CD4-positive, alpha-beta T cell treated with Interleukin-4 for 1 hour (primary cell): Measurements from ENCODE around the gene CUBN.
A peak's percentile ranks its signal among the peaks of the same experiment; 100 is the strongest.

Source experiments
- DNase-seq, 2 donors: peaks; one replicate each; pipeline ENCODE4 v3.0.0-alpha.2; 2020 to 2022

Gene CUBN

DNA sequence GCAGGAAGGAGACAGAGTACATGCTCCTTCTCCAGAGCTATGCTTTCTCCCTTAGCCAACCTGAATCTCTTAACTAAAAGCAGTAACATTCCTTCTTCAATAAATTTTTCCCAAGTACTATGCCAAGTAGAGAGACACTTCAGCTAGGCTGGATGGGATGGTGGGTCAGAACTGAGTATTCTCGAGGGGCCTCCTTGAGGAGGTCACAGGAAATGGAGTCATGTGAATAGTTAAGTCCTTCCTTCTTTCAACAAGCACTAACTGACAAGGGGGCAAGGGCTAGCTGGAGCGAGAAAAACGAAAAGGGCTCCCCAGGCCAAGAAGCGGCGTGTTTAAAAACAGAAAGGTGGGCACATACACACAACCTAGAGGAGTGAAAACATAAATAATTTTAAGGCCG lies 317.8 kb downstream of the CUBN start:
- no peak for DNase-seq

- DNase-seq: no peak
These were observed 318.3 kb downstream of the CUBN start for GRCh38 chr10:16811292-16811691.

GRCh38 chr10:16809074-16809718 lies 320.4 kb downstream of the CUBN start:
- peak; percentile 46 to 60 for DNase-seq

DNA sequence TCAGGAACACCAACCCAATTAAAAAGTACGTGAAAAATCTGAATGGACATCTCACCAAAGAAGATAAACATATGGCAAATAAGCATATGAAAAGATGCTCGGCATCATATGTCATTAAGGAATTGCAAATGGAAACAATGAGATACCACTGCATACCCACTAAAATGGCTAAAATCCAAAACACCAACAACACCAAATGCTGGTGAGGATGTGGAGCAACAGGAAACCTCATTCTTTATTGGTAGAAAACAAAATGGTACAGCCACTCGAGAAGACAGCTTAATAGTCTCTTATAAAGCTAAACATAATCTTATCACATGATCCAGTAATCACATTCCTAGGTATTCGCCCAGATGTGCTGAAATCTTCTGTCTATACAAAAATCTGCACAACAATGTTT lies 325.5 kb downstream of the CUBN start:
- no peak for DNase-seq

DNA sequence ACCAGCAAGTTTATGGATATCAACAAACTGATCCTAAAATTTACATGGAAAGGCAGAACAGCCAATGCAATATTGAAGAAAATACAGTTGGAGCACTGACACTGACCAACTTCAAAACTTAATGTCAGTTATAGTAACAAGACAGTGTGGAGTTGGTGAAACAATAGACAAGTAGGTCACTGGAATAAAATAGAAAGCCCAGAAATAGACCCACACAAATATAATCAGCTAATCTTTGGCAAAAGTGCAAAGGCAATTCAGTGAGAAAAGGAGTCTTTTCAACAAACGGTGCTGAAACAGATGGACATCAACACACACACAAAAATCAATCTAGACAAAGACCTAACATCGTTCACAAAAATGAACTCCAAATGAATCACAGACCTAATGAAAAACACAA lies 326.1 kb downstream of the CUBN start:
- no peak for DNase-seq

DNA sequence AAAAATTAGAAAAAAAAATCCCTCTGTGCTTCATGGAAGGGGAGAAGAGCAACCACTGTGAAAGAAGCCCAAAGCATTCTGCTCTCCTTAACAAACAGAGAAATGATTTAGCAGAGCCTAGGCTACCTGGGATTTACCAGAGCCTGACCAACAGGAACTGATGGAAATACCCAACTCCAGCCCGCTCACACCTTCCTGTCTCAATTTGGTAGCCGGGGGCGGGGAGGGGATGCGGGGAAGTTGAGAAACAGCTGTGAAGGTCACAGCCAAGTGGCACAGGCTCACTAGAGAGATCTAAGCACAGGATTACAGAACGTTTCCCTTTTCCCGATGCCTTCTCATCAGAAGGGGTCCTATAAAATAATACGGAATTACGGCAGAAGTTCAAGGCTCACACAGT lies 330.0 kb downstream of the CUBN start:
- no peak for DNase-seq

DNA sequence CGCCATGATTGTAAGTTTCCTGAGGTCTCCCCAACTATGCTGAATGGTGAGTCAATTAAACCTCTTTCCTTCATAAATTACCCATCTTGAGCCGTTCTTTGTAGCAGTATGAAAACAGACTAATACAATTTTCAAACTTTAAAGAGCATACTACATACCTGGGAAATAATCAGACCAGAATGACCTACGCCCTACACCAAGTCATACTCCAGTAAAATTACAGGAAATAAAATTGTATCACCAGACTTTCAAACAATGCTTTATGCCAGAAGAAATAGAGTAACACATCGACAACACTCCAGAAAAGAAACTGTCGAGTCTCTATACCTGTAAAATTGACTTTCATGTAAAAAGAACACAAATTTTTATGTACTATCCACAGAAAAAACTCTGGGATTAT lies 331.0 kb downstream of the CUBN start:
- DNase-seq: no peak

GRCh38 chr10:16795410-16796073 lies 334.1 kb downstream of the CUBN start:
- DNase-seq: no peak

- no peak for DNase-seq
These were observed 335.6 kb downstream of the CUBN start for GRCh38 chr10:16794005-16794404.

- no peak for DNase-seq
These were observed 336.9 kb downstream of the CUBN start for GRCh38 chr10:16792675-16793074.

DNA sequence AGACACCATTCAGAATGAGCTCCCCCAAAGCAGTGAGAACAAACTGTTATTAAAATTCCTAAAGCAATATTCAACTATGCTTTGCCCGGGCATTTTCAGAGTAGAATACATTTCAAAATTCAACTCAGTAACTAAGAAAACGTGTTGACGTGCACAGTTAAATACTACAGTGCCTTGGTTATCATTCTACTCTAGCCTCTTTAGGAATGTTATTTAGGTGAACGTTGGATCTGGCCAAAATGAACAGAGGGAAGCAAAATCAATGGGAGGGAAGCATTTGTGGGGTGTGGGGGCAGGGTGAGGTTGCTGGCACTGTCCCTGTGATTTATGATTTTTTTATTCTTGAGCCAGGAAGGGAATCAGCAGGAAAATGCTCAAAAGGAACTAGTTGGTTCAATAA lies 339.8 kb downstream of the CUBN start:
- DNase-seq: no peak

DNA sequence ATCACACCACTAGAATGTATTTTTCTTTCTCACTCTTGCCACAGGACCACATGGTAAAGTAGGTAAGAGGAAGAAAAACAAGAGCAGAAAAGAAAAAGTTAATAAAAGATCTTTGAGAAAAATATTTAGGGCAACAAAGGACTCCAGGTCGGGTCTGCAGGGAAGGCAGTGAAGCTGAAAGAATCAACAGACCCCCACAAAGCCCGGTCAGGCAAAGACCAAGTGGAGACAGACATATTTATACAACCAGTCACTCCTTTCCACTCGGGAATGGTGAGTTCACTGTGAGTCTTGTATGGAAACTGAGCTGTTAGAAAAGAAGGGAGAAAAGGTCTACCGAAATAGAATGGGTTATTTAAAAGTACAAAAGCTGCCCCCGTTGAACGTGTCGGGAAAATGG lies 340.4 kb downstream of the CUBN start:
- no peak for DNase-seq

- DNase-seq: peak in 1 of 2 donors; percentile 17
These were observed 340.8 kb downstream of the CUBN start for GRCh38 chr10:16788778-16789177.

DNA sequence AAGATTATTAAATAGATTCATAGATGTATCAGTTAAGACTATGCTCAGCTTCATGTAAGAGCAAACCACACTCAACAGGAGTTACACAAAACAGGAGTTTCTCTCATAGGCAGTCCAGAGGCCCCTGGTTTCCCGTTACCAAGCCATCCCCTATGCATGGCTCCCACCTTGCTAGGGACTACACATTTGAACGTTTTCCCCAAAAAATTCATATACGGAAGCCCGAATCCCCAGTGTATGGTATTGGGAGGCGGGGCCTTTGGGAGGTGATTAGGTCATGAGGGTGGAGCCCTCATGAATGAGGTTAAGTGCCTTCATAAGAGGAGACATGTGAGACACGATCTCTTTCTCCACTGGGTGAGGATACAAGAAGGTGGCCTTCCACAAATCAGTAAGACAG lies 341.5 kb downstream of the CUBN start:
- peak; percentile 21 to 61 for DNase-seq

DNA sequence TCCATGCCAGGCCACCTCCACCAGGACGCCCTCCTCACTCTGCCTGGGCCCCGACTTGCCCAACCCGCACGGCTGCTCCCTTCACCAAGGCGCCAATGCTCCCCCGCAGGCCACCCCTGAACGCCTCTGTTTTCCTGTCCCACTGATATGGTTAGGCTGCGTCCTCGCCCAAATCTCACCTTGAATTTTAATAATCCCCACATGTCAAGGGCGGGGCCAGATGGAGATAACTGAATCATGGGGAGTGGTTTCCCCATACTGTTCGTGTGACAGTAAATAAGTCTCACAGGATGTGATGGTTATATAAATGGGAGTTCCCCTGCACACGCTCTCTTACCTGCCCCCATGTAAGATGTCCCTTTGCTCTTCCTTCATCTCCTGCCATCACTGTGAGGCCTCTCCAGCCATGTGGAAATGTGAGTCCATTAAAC lies 342.2 kb downstream of the CUBN start:
- DNase-seq: peak; percentile 76 to 89

DNA sequence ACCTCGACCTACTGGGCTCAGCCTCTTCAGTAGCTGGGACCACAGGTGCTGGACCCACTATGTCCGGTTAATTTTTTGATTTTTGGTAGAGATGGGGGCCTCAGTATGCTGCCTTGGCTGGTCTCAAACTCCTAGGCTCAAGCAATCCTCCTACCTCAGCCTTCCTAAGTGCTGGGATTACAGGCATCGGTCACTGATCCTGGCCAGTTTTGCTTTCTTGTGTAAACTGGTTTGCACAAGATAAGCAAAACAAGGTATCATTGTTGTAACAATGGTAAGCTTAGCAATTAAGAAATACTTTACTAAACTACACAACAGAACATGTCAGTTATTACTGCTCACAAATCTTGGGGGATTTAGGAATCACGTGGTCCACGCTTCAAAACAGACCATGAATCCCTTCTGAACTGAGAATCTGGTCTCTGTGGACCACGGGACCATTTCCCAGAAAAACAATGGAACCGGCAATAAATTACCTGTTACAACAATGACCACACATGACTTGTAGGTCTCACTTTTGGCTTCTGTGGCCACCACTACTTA lies 349.2 kb downstream of the CUBN start:
- DNase-seq: no peak

DNA sequence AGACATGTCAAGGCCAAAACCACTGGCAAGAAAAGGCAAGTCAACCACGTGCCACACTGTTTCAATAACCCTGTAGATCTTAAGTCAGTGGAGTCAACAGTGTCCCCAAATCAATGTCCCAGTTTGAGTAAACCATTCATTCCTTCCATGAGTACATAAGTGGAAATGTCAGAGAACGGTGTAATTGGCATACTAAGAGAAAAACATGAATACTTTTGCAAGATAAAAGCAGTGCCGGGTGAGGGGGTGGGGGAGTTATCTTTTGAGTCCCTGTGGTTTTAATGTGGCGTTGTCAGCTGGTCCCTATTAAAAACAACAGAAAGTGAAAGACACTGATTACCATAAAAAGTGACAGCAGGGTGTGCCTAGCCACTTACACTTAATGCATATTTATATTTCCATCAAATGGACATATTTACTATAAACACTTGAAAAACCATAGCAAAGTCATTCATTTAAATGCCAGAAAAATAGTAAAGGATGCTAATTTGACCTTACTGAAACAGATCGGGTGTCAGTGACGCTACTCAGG lies 350.2 kb downstream of the CUBN start:
- peak; percentile 20 to 60 for DNase-seq

DNA sequence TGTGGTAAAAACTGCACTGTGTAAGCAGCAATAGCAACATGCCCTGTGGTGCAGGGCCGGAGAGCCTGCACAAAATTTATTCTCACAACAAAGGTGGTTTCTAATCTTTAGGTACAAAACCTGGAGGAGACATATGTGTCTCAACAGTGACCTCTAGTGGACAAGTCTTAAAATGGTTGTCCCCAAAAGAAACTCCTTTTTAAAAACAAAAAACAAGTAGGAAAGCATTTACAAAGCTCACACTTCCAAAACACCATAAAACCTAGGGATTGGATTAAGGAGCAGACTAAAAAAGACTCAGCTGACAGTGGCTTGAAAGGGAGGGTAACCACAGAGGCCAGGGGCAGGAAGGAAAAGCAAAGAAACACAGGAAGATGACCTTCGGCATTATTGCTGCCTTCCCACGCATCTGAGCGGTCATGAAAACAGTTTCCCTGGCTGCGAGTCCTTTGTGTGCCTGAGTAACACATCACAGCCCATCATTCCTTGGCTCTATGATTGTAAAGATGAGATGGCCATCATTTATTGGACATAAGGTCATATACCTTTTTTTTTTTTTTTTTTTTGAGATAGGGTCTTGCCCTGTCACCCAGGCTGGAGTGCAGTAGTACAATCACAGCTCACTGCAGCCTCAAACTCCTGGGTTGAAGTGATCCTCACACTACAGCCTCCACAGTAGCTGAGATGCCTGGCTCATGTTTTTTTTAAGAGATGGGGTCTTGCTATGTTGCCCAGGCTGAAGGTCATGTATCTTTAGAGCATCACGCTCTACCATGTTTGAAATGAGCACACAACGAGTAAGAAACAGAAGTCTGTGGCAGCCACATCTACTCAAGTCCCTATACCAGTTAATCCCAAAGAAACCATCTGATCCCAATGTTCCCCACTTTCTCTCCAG lies 351.9 kb downstream of the CUBN start:
- peak in 1 of 2 donors; percentile 70 for DNase-seq

DNA sequence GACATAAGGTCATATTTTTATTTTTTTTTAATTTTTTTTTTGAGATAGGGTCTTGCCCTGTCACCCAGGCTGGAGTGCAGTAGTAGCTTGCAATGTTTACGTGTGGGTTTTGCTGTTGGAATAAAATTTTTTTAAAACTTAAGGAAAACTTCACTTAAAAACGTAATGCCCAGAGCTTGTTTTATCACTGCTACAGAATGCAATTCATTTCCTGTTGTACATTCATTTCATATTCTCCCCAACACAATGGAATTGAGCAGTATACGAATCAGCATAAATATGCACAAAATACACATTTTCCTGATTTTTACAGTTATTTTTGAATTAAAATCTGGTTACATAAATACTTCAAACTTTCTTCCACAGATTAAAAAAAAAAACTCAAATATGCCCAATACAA lies 352.7 kb downstream of the CUBN start:
- no peak for DNase-seq
